ENCODE results near the gene NFATC3. TPM values are rescaled to one million over a fixed set of nuclear protein-coding genes. Genes with fewer than 3 reads are reported as not detected.
"Not testable (repeated sequence)": the region's sequence is repeated elsewhere in the genome, so short reads cannot be mapped to it uniquely, and the experiment has no call there.

The NFATC3 gene
- total RNA-seq, 2 donors from 2014 or later = 24.5 to 45.0 TPM

- Histone ChIP-seq H3K4me1 (peaks cover 0 to 8% of the 10 kb centered on the region in 2 donors), H3K27me3 (no peaks in the 10 kb centered on the region), H3K9me3 (peaks cover 0 to 8% of the 10 kb centered on the region in 2 donors), H3K36me3 (no peaks in the 10 kb centered on the region), H3K27ac (no peak overlapping the region), H3K4me3 (no peak overlapping the region)
- TF ChIP-seq, protein P1, sequence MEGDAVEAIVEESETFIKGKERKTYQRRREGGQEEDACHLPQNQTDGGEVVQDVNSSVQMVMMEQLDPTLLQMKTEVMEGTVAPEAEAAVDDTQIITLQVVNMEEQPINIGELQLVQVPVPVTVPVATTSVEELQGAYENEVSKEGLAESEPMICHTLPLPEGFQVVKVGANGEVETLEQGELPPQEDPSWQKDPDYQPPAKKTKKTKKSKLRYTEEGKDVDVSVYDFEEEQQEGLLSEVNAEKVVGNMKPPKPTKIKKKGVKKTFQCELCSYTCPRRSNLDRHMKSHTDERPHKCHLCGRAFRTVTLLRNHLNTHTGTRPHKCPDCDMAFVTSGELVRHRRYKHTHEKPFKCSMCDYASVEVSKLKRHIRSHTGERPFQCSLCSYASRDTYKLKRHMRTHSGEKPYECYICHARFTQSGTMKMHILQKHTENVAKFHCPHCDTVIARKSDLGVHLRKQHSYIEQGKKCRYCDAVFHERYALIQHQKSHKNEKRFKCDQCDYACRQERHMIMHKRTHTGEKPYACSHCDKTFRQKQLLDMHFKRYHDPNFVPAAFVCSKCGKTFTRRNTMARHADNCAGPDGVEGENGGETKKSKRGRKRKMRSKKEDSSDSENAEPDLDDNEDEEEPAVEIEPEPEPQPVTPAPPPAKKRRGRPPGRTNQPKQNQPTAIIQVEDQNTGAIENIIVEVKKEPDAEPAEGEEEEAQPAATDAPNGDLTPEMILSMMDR (IDR thresholded peaks at IDR 0.05) = no peak
- DNase-seq (ENCODE audit: low spot score) = no peak
Measured at GRCh38 chr16:68115851-68116250, 30.7 kb downstream of the NFATC3 start.

- Histone ChIP-seq H3K4me3 (no peak overlapping the region), H3K27me3 (no peaks in the 10 kb centered on the region), H3K36me3 (no peaks in the 10 kb centered on the region), H3K4me1 (peaks cover 0 to 8% of the 10 kb centered on the region in 2 donors), H3K9me3 (peaks cover 0 to 3% of the 10 kb centered on the region in 2 donors), H3K27ac (no peak overlapping the region)
- TF ChIP-seq, protein P1 (IDR thresholded peaks at IDR 0.05) = peak in 1 of 2 donors; percentile 49
- DNase-seq (ENCODE audit: low spot score) = no peak
Measured at GRCh38 chr16:68116256-68116867, 31.2 kb downstream of the NFATC3 start.

- TF ChIP-seq, protein P1 (IDR thresholded peaks at IDR 0.05) = no peak
- Histone ChIP-seq H3K4me3 (no peak overlapping the region), H3K9me3 (no peaks in the 10 kb centered on the region), H3K27ac (no peak overlapping the region), H3K36me3 (no peaks in the 10 kb centered on the region), H3K27me3 (no peaks in the 10 kb centered on the region), H3K4me1 (peaks cover 0 to 8% of the 10 kb centered on the region in 2 donors)
- DNase-seq (ENCODE audit: low spot score) = no peak
Measured at GRCh38 chr16:68117884-68118283, 32.7 kb downstream of the NFATC3 start.

DNA sequence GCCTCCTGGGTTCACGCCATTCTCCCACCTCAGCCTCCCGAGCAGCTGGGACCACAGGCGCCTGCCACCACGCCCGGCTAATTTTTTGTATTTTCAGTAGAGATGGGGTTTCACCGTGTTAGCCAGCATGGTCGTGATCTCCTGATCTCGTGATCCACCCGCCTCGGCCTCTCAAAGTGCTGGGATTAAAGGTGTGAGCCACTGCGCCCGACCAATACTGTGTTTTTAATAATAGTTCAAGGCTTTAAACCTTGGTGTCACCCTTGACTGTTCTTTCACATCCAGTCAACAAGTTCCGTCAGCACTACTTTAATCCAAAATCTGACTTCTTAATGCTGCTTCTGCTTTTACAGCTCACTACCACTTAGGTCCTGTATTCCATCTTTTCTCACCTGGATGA, 33.8 kb downstream of the NFATC3 start:
- not testable (repeated sequence) for H3K27ac ChIP-seq; H3K36me3 ChIP-seq; H3K9me3 ChIP-seq; H3K27me3 ChIP-seq; H3K4me1 ChIP-seq; DNase-seq (ENCODE audit: low spot score); H3K4me3 ChIP-seq

GRCh38 chr16:68120496-68120895, 35.3 kb downstream of the NFATC3 start:
- not testable (repeated sequence) for H3K4me1 ChIP-seq; H3K36me3 ChIP-seq; H3K9me3 ChIP-seq; H3K27me3 ChIP-seq; H3K27ac ChIP-seq; DNase-seq (ENCODE audit: low spot score); H3K4me3 ChIP-seq

DNA sequence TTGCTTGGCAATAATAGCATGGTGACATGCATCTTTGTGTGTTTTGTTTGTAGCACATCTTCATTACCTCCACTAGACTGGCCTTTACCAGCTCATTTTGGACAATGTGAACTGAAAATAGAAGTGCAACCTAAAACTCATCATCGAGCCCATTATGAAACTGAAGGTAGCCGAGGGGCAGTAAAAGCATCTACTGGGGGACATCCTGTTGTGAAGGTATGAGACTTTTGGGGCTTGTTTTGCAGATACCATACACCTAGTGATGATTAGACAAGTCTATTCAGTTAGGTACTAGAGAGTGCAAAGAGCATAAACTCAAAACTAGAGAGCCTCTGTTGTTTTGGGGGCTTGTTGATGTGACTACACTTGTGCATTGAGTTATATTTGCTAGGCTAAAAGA, 41.2 kb downstream of the NFATC3 start:
- Histone ChIP-seq H3K27me3 (no peaks in the 10 kb centered on the region), H3K27ac (no peak overlapping the region), H3K4me1 (no peaks in the 10 kb centered on the region), H3K4me3 (no peak overlapping the region), H3K36me3 (peaks cover 12% of the 10 kb centered on the region), H3K9me3 (peaks cover 0 to 7% of the 10 kb centered on the region in 2 donors)
- no peak for DNase-seq (ENCODE audit: low spot score)
- TF ChIP-seq, protein P1 (IDR thresholded peaks at IDR 0.05) = no peak
